Ovary (tissue), 9 donors: ENCODE data around the gene DSC2. TPM values are rescaled to one million over a fixed set of nuclear protein-coding genes. Genes with fewer than 3 reads are reported as not detected.
"Not testable (repeated sequence)": the region's sequence is repeated elsewhere in the genome, so short reads cannot be mapped to it uniquely, and the experiment has no call there.

Source experiments
- DNase-seq, 5 donors: peaks; one replicate each; pipeline ENCODE4 v3.0.0-alpha.2; 2019 to 2020
- H3K27ac ChIP-seq, 2 donors: fragments of 200-600 bp; one replicate each; pipeline versions ENCODE4 v1.5.1 to v1.8.0; 2019 to 2022
- H3K27me3 ChIP-seq: fragments of 200-600 bp; one replicate; pipeline ENCODE4 v1.8.0; 2022
- H3K36me3 ChIP-seq: fragments of 200-600 bp; sonication (generic); one replicate; pipeline ENCODE4 v1.5.1; 2019
- H3K4me1 ChIP-seq: one replicate; pipeline ENCODE4 v1.8.1; 2013; ENCODE audit warnings: mild to moderate bottlenecking, moderate library complexity; ENCODE audit not compliant: insufficient read depth
- H3K4me3 ChIP-seq: fragments of 200-600 bp; sonication (generic); one replicate; pipeline ENCODE4 v1.5.1; 2017
- H3K9me3 ChIP-seq, 2 donors: fragments of 200-600 bp in 1 of 2; sonication (generic) in 1 of 2; one replicate each; pipeline versions ENCODE4 v1.5.1 to v1.8.1; 2013 to 2019; ENCODE audit warnings: mild to moderate bottlenecking in 1 of 2, moderate library complexity in 1 of 2
- CTCF ChIP-seq, 3 donors: fragments of 450-650 bp in 2 of 3; fragments of 200-600 bp in 1 of 3; IDR thresholded peaks; one replicate each; pipeline versions ENCODE4 v1.5.1 to v1.8.0; 2016 to 2022; ENCODE audit warnings: antibody characterized with exemption in 3 of 3, mild to moderate bottlenecking in 1 of 3
- EP300 ChIP-seq: sonication (generic); formaldehyde crosslinking; IDR thresholded peaks from one replicate; pipeline ENCODE4 v1.6.1; 2017; ENCODE audit warnings: antibody characterized with exemption
- POLR2A ChIP-seq: fragments of 450-650 bp; IDR thresholded peaks from one replicate; pipeline ENCODE4 v1.6.1; 2017; ENCODE audit warnings: antibody characterized with exemption, mild to moderate bottlenecking, moderate library complexity
- WGBS, 3 donors: extraction: QIAGEN DNeasy Blood & Tissue Kit in 1 of 3; methylation state at CpG; one replicate each; pipeline versions ENCODE4 v1.1.5 to v1.1.7; 2013 to 2017; 5-methylcytosine and 5-hydroxymethylcytosine counted together
- intact Hi-C, 4 donors: fragments of 100-400 bp; cut with DNase I; formaldehyde crosslinking; loops; one replicate each; pipeline versions ENCODE4 v1.11.0 to v1.15.1; 2022 to 2023
- polyA plus RNA-seq, 2 donors: library from polyadenylated mRNA; stranded (reverse); fragments of 200-250 nt in 1 of 2; fragments of 350-450 nt in 1 of 2; fragmentation: Illumina TruSeq in 1 of 2; extraction: RNeasy Lipid Tissue Mini Kit (QIAGEN cat#74804) in 1 of 2; gene quantifications; one replicate each; pipeline ENCODE4 v1.2.3, GENCODE V29; 2013 to 2014
- total RNA-seq, 7 donors: library from RNA; depleted of rRNA in 2 of 7; stranded (reverse); fragments of >200 nt in 2 of 7; fragmentation: NEBNext Ultra II Directional in 3 of 7; extraction: Animal tissue kit (Norgen Biotek cat#: 25700) in 3 of 7; gene quantifications; one replicate each; pipeline versions ENCODE4 v1.1.0 to v1.2.4, GENCODE V29; 2016 to 2023
- donor health status: DM: no; HTN: no; CAD: no; lungs with moderate emphysema.
- donor health status: DM: no; HTN: no; CAD: no.
- donor health status: Bipolar disorder and iron deficiency.
- donor health status: DM: yes; HTN: yes; CAD: no.
- donor health status: DM: no; HTN: no; CAD: no.
- donor health status: DM: yes; HTN: yes; CAD: no.

Gene DSC2
- total and polyA plus RNA-seq, 9 donors, result 0.73 to 12.6 (median 2.5) TPM

DNA sequence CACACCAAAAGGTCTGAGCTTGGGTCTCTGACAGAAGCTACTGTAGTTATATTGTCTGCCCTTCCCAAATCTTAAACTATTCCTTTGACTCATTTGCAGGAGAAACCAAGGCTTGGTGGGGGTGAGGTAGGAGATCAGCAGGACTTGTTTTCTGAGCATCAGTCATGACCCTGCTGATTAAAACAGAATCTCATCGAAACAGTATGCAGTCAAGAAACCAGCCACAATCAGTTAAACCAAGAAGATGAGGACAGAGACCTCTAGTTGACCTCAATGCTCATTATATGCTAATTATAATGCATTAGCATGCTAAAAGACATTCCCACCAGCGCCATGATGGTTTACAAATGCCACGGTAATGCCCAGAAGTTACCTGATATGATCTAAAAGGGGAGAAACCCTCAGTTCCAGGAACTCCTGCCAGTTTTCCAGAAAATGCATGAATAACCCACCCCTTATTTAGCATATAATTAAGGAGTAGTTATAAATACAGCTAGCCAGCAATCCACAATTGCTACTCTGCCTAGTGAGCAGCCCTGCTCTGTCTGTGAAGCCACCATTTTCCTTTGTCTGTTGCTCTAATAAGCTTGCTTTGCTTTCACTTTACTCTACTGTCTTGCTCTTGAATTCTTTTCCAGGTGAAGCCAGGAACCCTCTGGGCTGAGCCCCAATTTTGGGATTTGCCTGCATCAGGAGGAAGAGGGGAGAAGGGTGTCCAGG lies 86.3 kb downstream of the DSC2 start:
- intact Hi-C loops, result no loop called here
- WGBS, 3 donors, result 89 to 96% (median 90%) methylated on average over 3 of the region's 3 CpGs
- TF ChIP-seq EP300 (no peak), CTCF (IDR thresholded peaks at IDR 0.05) (no peak), POLR2A (no peak)
- no peaks in the 10 kb centered on the region for H3K4me1 ChIP-seq
- H3K36me3 ChIP-seq, result no peaks in the 10 kb centered on the region
- H3K27me3 ChIP-seq, result no peaks in the 10 kb centered on the region
- no peak overlapping the region for H3K27ac ChIP-seq
- no peak overlapping the region for H3K4me3 ChIP-seq
- DNase-seq, result no peak
- no peaks in the 10 kb centered on the region for H3K9me3 ChIP-seq

GRCh38 chr18:31011455-31011854 lies 90.8 kb downstream of the DSC2 start:
- 88 to 92% (median 91%) methylated on average over 7 of the region's 7 CpGs for whole genome bisulfite sequencing, 3 donors

GRCh38 chr18:31010601-31011000 lies 91.6 kb downstream of the DSC2 start:
- Histone ChIP-seq H3K27me3 (no peaks in the 10 kb centered on the region), H3K4me1 (no peaks in the 10 kb centered on the region), H3K9me3 (no peaks in the 10 kb centered on the region), H3K4me3 (no peak overlapping the region), H3K36me3 (no peaks in the 10 kb centered on the region), H3K27ac (no peak overlapping the region)
- intact Hi-C loops, result no loop called here
- WGBS, 3 donors, result 48 to 66% (median 57%) methylated on average over 4 of the region's 4 CpGs
- no peak for DNase-seq
- TF ChIP-seq POLR2A (no peak), EP300 (no peak), CTCF (IDR thresholded peaks at IDR 0.05) (no peak)

More at GRCh38 chr18:31011455-31011854, 90.8 kb downstream of the DSC2 start:
- intact Hi-C loops, H3K27me3 ChIP-seq, H3K9me3 ChIP-seq, H3K36me3 ChIP-seq, H3K4me1 ChIP-seq, DNase-seq, H3K27ac ChIP-seq, H3K4me3 ChIP-seq: not testable (repeated sequence)

Other genes with a start within 250 kb of the DSC2 start
- gene DSC3, start 59.7 kb downstream of the DSC2 start, total RNA-seq, result 1 to 10 TPM in 2 of 7 donors, under 1 TPM in 5; 0.05 to 9.1 (median 0.38) TPM
- 1 to 10 TPM in 1 of 2 donors, under 1 TPM in 1; 0.45 to 1.2 TPM for gene DSC3, start 59.7 kb downstream of the DSC2 start, polyA plus RNA-seq
- under 1 TPM in 1 of 7 donors, not detected in 6; 0.11 TPM for gene DSC1, start 60.4 kb upstream of the DSC2 start, total RNA-seq
- gene DSC1, start 60.4 kb upstream of the DSC2 start, polyA plus RNA-seq, result not detected
- gene DSG1, start 215.7 kb upstream of the DSC2 start, total RNA-seq, result not detected
- gene DSG1, start 215.7 kb upstream of the DSC2 start, polyA plus RNA-seq, result not detected